Natural killer cell treated with Interleukin-12 subunit alpha and Interleukin-12 subunit beta and Interleukin-15 and Interleukin-18, amount 100 ng/mL, for 72 hours (primary cell): ENCODE data around the gene CHRNA5. TPM values are rescaled to one million over a fixed set of nuclear protein-coding genes. Genes with fewer than 3 reads are reported as not detected.
A peak's percentile ranks its signal among the peaks of the same experiment; 100 is the strongest.

Experiments used
- ATAC-seq, 2 donors: fragments of 150-1000 bp; cut with Tn5 transposase in 1 of 2; sonication (Bioruptor Pico), chemical (Tn5 transposase) in 1 of 2; 2 replicates each; pipeline ENCODE4 v1.10.0; 2021
- DNase-seq: peaks from one replicate; pipeline ENCODE4 v3.0.0; 2022; ENCODE audit warnings: low spot score
- H3K27ac Mint-ChIP-seq, 2 donors: 1 replicate in 1 of 2; 2 replicates in 1 of 2; pipeline ENCODE4 v1.8.0; 2022; ENCODE audit warnings: mixed read lengths in 2 of 2, mild to moderate bottlenecking in 1 of 2, moderate library complexity in 1 of 2
- H3K27me3 Mint-ChIP-seq, 2 donors: 1 replicate in 1 of 2; 2 replicates in 1 of 2; pipeline ENCODE4 v1.8.0; 2022; ENCODE audit warnings: mixed read lengths in 2 of 2
- H3K36me3 Mint-ChIP-seq: one replicate; pipeline ENCODE4 v1.8.0; 2022; ENCODE audit warnings: mixed read lengths
- H3K4me1 Mint-ChIP-seq, 2 donors: 1 replicate in 1 of 2; 2 replicates in 1 of 2; pipeline ENCODE4 v1.8.0; 2022; ENCODE audit warnings: low read depth in 2 of 2, mixed read lengths in 2 of 2, mild to moderate bottlenecking in 1 of 2
- H3K4me3 Mint-ChIP-seq: one replicate; pipeline ENCODE4 v1.8.0; 2022; ENCODE audit warnings: mixed read lengths
- H3K9me3 Mint-ChIP-seq: 2 replicates; pipeline ENCODE4 v1.8.0; 2022; ENCODE audit warnings: mixed read lengths
- total RNA-seq, 2 donors: library from RNA; stranded (reverse); gene quantifications; one replicate each; pipeline ENCODE4 v1.2.3, GENCODE V29; 2022

Gene CHRNA5
- total RNA-seq, 2 donors from 2014 or later = 4.4 to 9.0 TPM

GRCh38 chr15:78618490-78618934 is 53.2 kb downstream of the CHRNA5 start:
- ATAC-seq = peak in 1 of 2 donors; percentile 62
- peaks cover 29% of the 10 kb centered on the region in 2 donors for H3K27me3 Mint-ChIP-seq
- DNase-seq = peak; percentile 81
- H3K36me3 Mint-ChIP-seq = no peaks in the 10 kb centered on the region
- no peak overlapping the region for H3K27ac Mint-ChIP-seq
- H3K4me3 Mint-ChIP-seq = no peak overlapping the region
- H3K4me1 Mint-ChIP-seq = peaks cover 0 to 3% of the 10 kb centered on the region in 2 donors
- no peaks in the 10 kb centered on the region for H3K9me3 Mint-ChIP-seq

GRCh38 chr15:78619022-78619950 is 54.0 kb downstream of the CHRNA5 start:
- peaks cover 33 to 37% of the 10 kb centered on the region in 2 donors for H3K27me3 Mint-ChIP-seq

GRCh38 chr15:78620021-78620526 is 54.8 kb downstream of the CHRNA5 start:
- no peak for ATAC-seq
- Mint-ChIP-seq H3K27ac (no peak overlapping the region), H3K4me1 (peaks cover 0 to 3% of the 10 kb centered on the region in 2 donors), H3K27me3 (peaks cover 33 to 42% of the 10 kb centered on the region in 2 donors), H3K36me3 (no peaks in the 10 kb centered on the region), H3K9me3 (no peaks in the 10 kb centered on the region), H3K4me3 (no peak overlapping the region)
- DNase-seq = no peak

More at GRCh38 chr15:78619022-78619950, 54.0 kb downstream of the CHRNA5 start:
- Mint-ChIP-seq H3K4me3 (no peak overlapping the region), H3K4me1 (peaks cover 0 to 3% of the 10 kb centered on the region in 2 donors), H3K36me3 (no peaks in the 10 kb centered on the region), H3K27ac (no peak overlapping the region), H3K9me3 (no peaks in the 10 kb centered on the region)
- ATAC-seq (no peak), DNase-seq (no peak)

- H3K4me3 Mint-ChIP-seq = no peak within 1 kb of the TSS
- peaks cover 0 to 3% of the 10 kb centered on the region in 2 donors for H3K4me1 Mint-ChIP-seq
- DNase-seq = no peak
- no peaks in the 10 kb centered on the region for H3K36me3 Mint-ChIP-seq
- peaks cover 33 to 42% of the 10 kb centered on the region in 2 donors for H3K27me3 Mint-ChIP-seq
- no peak for ATAC-seq
- no peaks in the 10 kb centered on the region for H3K9me3 Mint-ChIP-seq
- no peak within 1 kb of the TSS for H3K27ac Mint-ChIP-seq
Observed at GRCh38 chr15:78620527-78621421, 55.5 kb downstream of the CHRNA5 start, which contains the start of gene CHRNA3. CHRNA3 (minus strand) TSS chr15:78620996; CDS start chr15:78620794, 202 bp downstream.

GRCh38 chr15:78621810-78622402 is 56.6 kb downstream of the CHRNA5 start:
- ATAC-seq (no peak), DNase-seq (no peak)
- Mint-ChIP-seq H3K4me3 (no peak overlapping the region), H3K36me3 (no peaks in the 10 kb centered on the region), H3K4me1 (peaks cover 0 to 3% of the 10 kb centered on the region in 2 donors), H3K9me3 (no peaks in the 10 kb centered on the region), H3K27ac (no peak overlapping the region), H3K27me3 (peaks cover 37 to 52% of the 10 kb centered on the region in 2 donors)

GRCh38 chr15:78623786-78624497 is 58.6 kb downstream of the CHRNA5 start:
- no peak for ATAC-seq
- Mint-ChIP-seq H3K27ac (no peak overlapping the region), H3K4me1 (no peaks in the 10 kb centered on the region), H3K36me3 (no peaks in the 10 kb centered on the region), H3K9me3 (no peaks in the 10 kb centered on the region), H3K27me3 (peaks cover 37 to 57% of the 10 kb centered on the region in 2 donors), H3K4me3 (no peak overlapping the region)
- no peak for DNase-seq

- peaks cover 33 to 62% of the 10 kb centered on the region in 2 donors for H3K27me3 Mint-ChIP-seq
- DNase-seq = no peak
- no peaks in the 10 kb centered on the region for H3K36me3 Mint-ChIP-seq
- no peak overlapping the region for H3K4me3 Mint-ChIP-seq
- no peak overlapping the region for H3K27ac Mint-ChIP-seq
- no peaks in the 10 kb centered on the region for H3K9me3 Mint-ChIP-seq
- ATAC-seq = peak in 1 of 2 donors; percentile 12
- no peaks in the 10 kb centered on the region for H3K4me1 Mint-ChIP-seq
Observed at GRCh38 chr15:78624651-78625590, 59.6 kb downstream of the CHRNA5 start.

- no peaks in the 10 kb centered on the region for H3K4me1 Mint-ChIP-seq
- H3K27me3 Mint-ChIP-seq = peaks cover 33 to 62% of the 10 kb centered on the region in 2 donors
- ATAC-seq (no peak), DNase-seq (no peak)
- H3K9me3 Mint-ChIP-seq = no peaks in the 10 kb centered on the region
- no peaks in the 10 kb centered on the region for H3K36me3 Mint-ChIP-seq
- no peak overlapping the region for H3K27ac Mint-ChIP-seq
- no peak overlapping the region for H3K4me3 Mint-ChIP-seq
Observed at GRCh38 chr15:78625606-78626280, 60.4 kb downstream of the CHRNA5 start.

GRCh38 chr15:78626381-78626995 is 61.2 kb downstream of the CHRNA5 start:
- Mint-ChIP-seq H3K4me3 (no peak overlapping the region), H3K36me3 (no peaks in the 10 kb centered on the region), H3K9me3 (no peaks in the 10 kb centered on the region), H3K27me3 (peaks cover 31 to 59% of the 10 kb centered on the region in 2 donors), H3K27ac (no peak overlapping the region), H3K4me1 (no peaks in the 10 kb centered on the region)
- no peak for DNase-seq
- ATAC-seq = no peak

GRCh38 chr15:78627348-78627747 is 62.0 kb downstream of the CHRNA5 start:
- H3K27ac Mint-ChIP-seq = no peak overlapping the region

GRCh38 chr15:78628227-78628626 is 62.9 kb downstream of the CHRNA5 start:
- ATAC-seq (no peak), DNase-seq (no peak)
- H3K4me1 Mint-ChIP-seq = no peaks in the 10 kb centered on the region
- H3K36me3 Mint-ChIP-seq = no peaks in the 10 kb centered on the region
- no peak overlapping the region for H3K27ac Mint-ChIP-seq
- no peaks in the 10 kb centered on the region for H3K9me3 Mint-ChIP-seq
- no peak overlapping the region for H3K4me3 Mint-ChIP-seq
- H3K27me3 Mint-ChIP-seq = peaks cover 22 to 49% of the 10 kb centered on the region in 2 donors

More at GRCh38 chr15:78627348-78627747, 62.0 kb downstream of the CHRNA5 start:
- DNase-seq (no peak), ATAC-seq (no peak)
- Mint-ChIP-seq H3K9me3 (no peaks in the 10 kb centered on the region), H3K4me1 (no peaks in the 10 kb centered on the region), H3K36me3 (no peaks in the 10 kb centered on the region), H3K4me3 (no peak overlapping the region), H3K27me3 (peaks cover 24 to 50% of the 10 kb centered on the region in 2 donors)
